Measurements from ENCODE around the gene AK8. TPM values are rescaled to one million over a fixed set of nuclear protein-coding genes. Genes with fewer than 3 reads are reported as not detected.

The AK8 gene
- total and polyA plus RNA-seq, 2 of the 4 experiments (the other 2 are of a cell fraction): under 0.01 to 0.09 TPM

GRCh38 chr9:132882616-132883015 lies 4.5 kb upstream of the AK8 start (continued):
- no peak for TF ChIP-seq CTCF (conservative IDR thresholded peaks at IDR 0.05; ENCODE audit: low read depth, low read length)

GRCh38 chr9:132881826-132882225 lies 3.7 kb upstream of the AK8 start:
- dilution Hi-C loops (cut with HindIII; ENCODE audit: low sequenced_read_pairs, unreplicated experiment): no loop called here

More at GRCh38 chr9:132881826-132882225, 3.7 kb upstream of the AK8 start:
- no peak for TF ChIP-seq NFE2L2 (IDR thresholded peaks at IDR 0.05; ENCODE audit: low read depth, low read length)
- TF ChIP-seq BHLHE40 (IDR thresholded peaks at IDR 0.05; ENCODE audit: low read depth, low read length): no peak
- no peak for TF ChIP-seq CHD1 (IDR thresholded peaks at IDR 0.05; ENCODE audit: low read depth, low read length)
- TF ChIP-seq MAFK (IDR thresholded peaks at IDR 0.05; ENCODE audit: low read depth, low read length): no peak
- no peak for TF ChIP-seq FOS (IDR thresholded peaks at IDR 0.05; ENCODE audit: low read depth, low read length)
- no peak for TF ChIP-seq POLR2A (IDR thresholded peaks at IDR 0.05; ENCODE audit: low read depth, low read length)
- no peak for TF ChIP-seq USF2 (IDR thresholded peaks at IDR 0.05; ENCODE audit: low read depth, low read length)
- TF ChIP-seq RAD21 (IDR thresholded peaks at IDR 0.05; ENCODE audit: low read length): no peak
- TF ChIP-seq SMC3 (IDR thresholded peaks at IDR 0.05; ENCODE audit: low read depth, low read length): no peak
- TF ChIP-seq CEBPB (IDR thresholded peaks at IDR 0.05; ENCODE audit: low read depth, low read length): no peak
- TF ChIP-seq ELK1 (IDR thresholded peaks at IDR 0.05; ENCODE audit: borderline replicate concordance, low read depth, low read length): no peak
- no peak for TF ChIP-seq RCOR1 (IDR thresholded peaks at IDR 0.05; ENCODE audit: insufficient replicate concordance, low read length)
- no peak for TF ChIP-seq MXI1 (IDR thresholded peaks at IDR 0.05; ENCODE audit: borderline replicate concordance, low read depth, low read length)
- no peak for TF ChIP-seq RFX5 (IDR thresholded peaks at IDR 0.05; ENCODE audit: low read depth, low read length)
- H4K5ac ChIP-seq (ENCODE audit: low read depth, low read length): no peak overlapping the region
- no peak overlapping the region for H2AK5ac ChIP-seq (ENCODE audit: low read depth, low read length)
- H3K56ac ChIP-seq (ENCODE audit: extremely low read depth, insufficient read depth, low read length): no peak overlapping the region
- no peak overlapping the region for H3K4ac ChIP-seq (ENCODE audit: low read depth, low read length)
- DNase-seq (no peak), ATAC-seq (ENCODE audit: low read depth) (no peak)
- intact Hi-C loops (cut with micrococcal nuclease) (no loop called here), in situ Hi-C loops (cut with MboI; ENCODE audit: low sequenced_read_pairs) (no loop called here)
- WGBS, 2 experiments (ENCODE audit: extremely low coverage in 2 of 2, insufficient read length in 1 of 2): 85% methylated on average over 4 of the region's 6 CpGs; no CpG with 5 or more reads in 1 of the 2 experiments
- ChIA-PET POLR2A (ENCODE audit: unreplicated experiment) (no interaction called here), CTCF (no interaction called here)
- H3K27ac ChIP-seq (ENCODE audit: insufficient read depth, low read length): no peak overlapping the region
- no peak overlapping the region for H2AFZ ChIP-seq (replicated peaks; ENCODE audit: low read length, poor library complexity)
- no peaks in the 10 kb centered on the region for H4K20me1 ChIP-seq (ENCODE audit: insufficient read depth, low read length)
- H3K27me3 ChIP-seq (ENCODE audit: control insufficient read depth, insufficient read depth, low read length): no peaks in the 10 kb centered on the region; the same call in 1 of the 2 replicates
- no peaks in the 10 kb centered on the region for H3K9me1 ChIP-seq (ENCODE audit: insufficient read depth, low read length)
- H2AK9ac ChIP-seq (replicated peaks; ENCODE audit: low read depth, low read length, poor library complexity): no peak overlapping the region
- no peaks in the 10 kb centered on the region for H3K9me3 ChIP-seq (ENCODE audit: control insufficient read depth, insufficient read depth, low read length)
- H3K23ac ChIP-seq (ENCODE audit: low read depth, low read length): no peak overlapping the region
- no peak overlapping the region for H4K91ac ChIP-seq (ENCODE audit: insufficient read depth, low read depth, low read length)
- H3K9ac ChIP-seq (ENCODE audit: low read depth, low read length): no peak overlapping the region
- no peak overlapping the region for H3K4me2 ChIP-seq (ENCODE audit: low read depth, low read length)
- no TSS peak for BruUV-seq (replicated peaks)
- H2BK5ac ChIP-seq (ENCODE audit: low read depth, low read length, poor library complexity, severe bottlenecking): no peak overlapping the region
- H3K4me3 ChIP-seq (ENCODE audit: insufficient read depth, low read depth, low read length): no peak overlapping the region
- H3K14ac ChIP-seq (replicated peaks; ENCODE audit: low read depth, low read length): no peak overlapping the region
- no peaks in the 10 kb centered on the region for H3K79me1 ChIP-seq (ENCODE audit: low read depth in 1 of 2, low read length in 2 of 2)
- no peak overlapping the region for H2BK15ac ChIP-seq (ENCODE audit: low read depth, low read length)
- no peak overlapping the region for H2BK120ac ChIP-seq (ENCODE audit: low read depth, low read length)
- no peak overlapping the region for H2BK20ac ChIP-seq (ENCODE audit: low read depth, low read length)
- no peak overlapping the region for H3K18ac ChIP-seq (ENCODE audit: low read depth, low read length)
- no peak overlapping the region for H4K8ac ChIP-seq (ENCODE audit: low read depth in 2 of 2, low read length in 2 of 2)
- no peaks in the 10 kb centered on the region for H3K36me3 ChIP-seq (ENCODE audit: control insufficient read depth, insufficient read depth, low read length)
- no peaks in the 10 kb centered on the region for H3K4me1 ChIP-seq (ENCODE audit: control insufficient read depth, insufficient read depth, low read length)

All from IMR-90 (cell line).